ENCODE measurements around the gene INTS4.

GRCh38 chr11:78025378-78025777 lies 30.9 kb upstream of the INTS4 start:
- TF ChIP-seq FOXM1 (IDR thresholded peaks at IDR 0.05; ENCODE audit: borderline replicate concordance): no peak
- no peak for TF ChIP-seq PKNOX1 (IDR thresholded peaks at IDR 0.05)
- no peak for TF ChIP-seq SP1 (IDR thresholded peaks at IDR 0.05)
- TF ChIP-seq HDGF (IDR thresholded peaks at IDR 0.05; ENCODE audit: borderline replicate concordance): no peak
- TF ChIP-seq CTBP1 (IDR thresholded peaks at IDR 0.05; ENCODE audit: borderline replicate concordance): no peak
- TF ChIP-seq ZNF384 (IDR thresholded peaks at IDR 0.05): no peak
- TF ChIP-seq SUZ12 (IDR thresholded peaks at IDR 0.05): no peak
- no peak for TF ChIP-seq L3MBTL2 (conservative IDR thresholded peaks at IDR 0.05)
- TF ChIP-seq FOXK2 (IDR thresholded peaks at IDR 0.05): no peak
